Caco-2 (cell line): Measurements from ENCODE around the gene NDC1. TPM values are rescaled to one million over a fixed set of nuclear protein-coding genes. Genes with fewer than 3 reads are reported as not detected.

Experiments used
- BruUV-seq: library from RNA; stranded (reverse); fragments of 400-500 nt; replicated peaks from 2 replicates; lab custom pipeline; 2021; lab: Mats Ljungman, UMichigan
- CTCF ChIA-PET: fragments of 300-600 bp; sonication (Branson Sonifier 250); formaldehyde crosslinking; loops from one replicate; lab custom pipeline; 2022; ENCODE audit warnings: antibody characterized with exemption; lab: Charles Lee
- POLR2A ChIA-PET: fragments of 300-600 bp; sonication (Branson Sonifier 250); formaldehyde crosslinking; loops from one replicate; lab custom pipeline; 2022; ENCODE audit warnings: antibody characterized with exemption; lab: Charles Lee
- DNase-seq, 2 experiments: peaks; one replicate each; pipeline versions ENCODE4 v3.0.0 to v3.0.0-alpha.2; 2020 to 2022
- H3K27me3 ChIP-seq: replicated peaks from 2 replicates; pipeline ENCODE4 v1.6.0; 2011; ENCODE audit warnings: low read length; ENCODE audit not compliant: control insufficient read depth, insufficient read depth
- H3K36me3 ChIP-seq: 2 replicates; pipeline ENCODE4 v1.5.1; 2011; ENCODE audit warnings: low read length; ENCODE audit not compliant: control insufficient read depth, insufficient read depth
- H3K4me1 ChIP-seq: fragments of 250-450 bp; sonication (Bioruptor Pico); 2 replicates; pipeline ENCODE4 v1.5.1; 2020; ENCODE audit warnings: mild to moderate bottlenecking
- H3K4me3 ChIP-seq: 2 replicates; pipeline ENCODE4 v1.5.1; 2011; ENCODE audit warnings: low read depth, mild to moderate bottlenecking, control low read depth, low read length
- H3K9me3 ChIP-seq: fragments of 250-450 bp; sonication (Bioruptor Pico); 2 replicates; pipeline ENCODE4 v1.5.1; 2020; ENCODE audit warnings: mild to moderate bottlenecking, moderate library complexity
- H3K27ac Mint-ChIP-seq: one replicate; pipeline ENCODE4 v1.8.0; 2022; ENCODE audit warnings: mixed read lengths; ENCODE audit not compliant: unreplicated experiment
- H3K27me3 Mint-ChIP-seq: one replicate; pipeline ENCODE4 v1.8.0; 2022; ENCODE audit warnings: mixed read lengths; ENCODE audit not compliant: insufficient read depth, unreplicated experiment
- H3K36me3 Mint-ChIP-seq: one replicate; pipeline ENCODE4 v1.8.0; 2022; ENCODE audit warnings: mild to moderate bottlenecking, mixed read lengths; ENCODE audit not compliant: insufficient read depth, unreplicated experiment
- H3K4me1 Mint-ChIP-seq: one replicate; pipeline ENCODE4 v1.8.0; 2022; ENCODE audit warnings: low read depth, mixed read lengths; ENCODE audit not compliant: unreplicated experiment
- H3K4me3 Mint-ChIP-seq: one replicate; pipeline ENCODE4 v1.8.0; 2022; ENCODE audit warnings: mild to moderate bottlenecking, moderate library complexity, mixed read lengths; ENCODE audit not compliant: unreplicated experiment
- H3K9me3 Mint-ChIP-seq: one replicate; pipeline ENCODE4 v1.8.0; 2022; ENCODE audit warnings: mixed read lengths; ENCODE audit not compliant: unreplicated experiment
- CTCF ChIP-seq, 2 experiments: fragments of 200-600 bp in 1 of 2; IDR thresholded peaks; 1 replicate in 1 of 2; 2 replicates in 1 of 2; pipeline versions ENCODE4 v1.5.1 to v1.8.0; 2011 to 2022; ENCODE audit warnings: antibody characterized with exemption in 1 of 2, control low read depth in 1 of 2, inconsistent platforms in 1 of 2, low read depth in 1 of 2, low read length in 1 of 2, mild to moderate bottlenecking in 1 of 2, moderate library complexity in 1 of 2; ENCODE audit not compliant: insufficient read depth in 1 of 2, severe bottlenecking in 1 of 2, unreplicated experiment in 1 of 2
- intact Hi-C: fragments of 100-400 bp; cut with micrococcal nuclease; formaldehyde crosslinking; loops from one replicate; pipeline ENCODE4 v1.10.0; 2022; ENCODE audit not compliant: unreplicated experiment
- total RNA-seq: library from RNA; stranded (reverse); gene quantifications from 2 replicates; pipeline ENCODE4 v1.2.3, GENCODE V29; 2022

NDC1 gene
- total RNA-seq, 1 experiment from 2014 or later, result 28.8 TPM

- no TSS peak for BruUV-seq
- H3K4me3 Mint-ChIP-seq, result no peak overlapping the region
- Histone ChIP-seq H3K36me3 (no peaks in the 10 kb centered on the region), H3K9me3 (no peaks in the 10 kb centered on the region), H3K4me3 (no peak overlapping the region), H3K27me3 (peaks cover 2% of the 10 kb centered on the region), H3K4me1 (no peaks in the 10 kb centered on the region)
- H3K27ac Mint-ChIP-seq, result no peak overlapping the region
- peaks cover 15% of the 10 kb centered on the region for H3K27me3 Mint-ChIP-seq
- ChIA-PET POLR2A (no interaction called here), CTCF (no interaction called here)
- intact Hi-C loops, result no loop called here
- H3K36me3 Mint-ChIP-seq, result no peaks in the 10 kb centered on the region
- no peaks in the 10 kb centered on the region for H3K9me3 Mint-ChIP-seq
- no peak for TF ChIP-seq CTCF (IDR thresholded peaks at IDR 0.05; ENCODE audit: insufficient read depth in 1 of 2, low read depth in 1 of 2, low read length in 1 of 2, severe bottlenecking in 1 of 2, unreplicated experiment in 1 of 2)
- H3K4me1 Mint-ChIP-seq, result no peaks in the 10 kb centered on the region
- DNase-seq, result no peak
These were observed 104.0 kb downstream of the NDC1 start for GRCh38 chr1:53733975-53734649.

- CTCF ChIA-PET, result no interaction called here
- H3K4me1 ChIP-seq, result no peaks in the 10 kb centered on the region
These were observed 104.6 kb downstream of the NDC1 start for GRCh38 chr1:53733447-53733931.

GRCh38 chr1:53732912-53733317 is 105.2 kb downstream of the NDC1 start:
- peaks cover 15% of the 10 kb centered on the region for H3K27me3 Mint-ChIP-seq
- CTCF ChIA-PET, result no interaction called here
- H3K4me1 ChIP-seq, result no peaks in the 10 kb centered on the region

More at GRCh38 chr1:53733447-53733931, 104.6 kb downstream of the NDC1 start:
- Mint-ChIP-seq H3K36me3 (no peaks in the 10 kb centered on the region), H3K4me1 (no peaks in the 10 kb centered on the region), H3K4me3 (no peak overlapping the region), H3K27me3 (peaks cover 15% of the 10 kb centered on the region), H3K27ac (no peak overlapping the region), H3K9me3 (no peaks in the 10 kb centered on the region)
- Histone ChIP-seq H3K36me3 (no peaks in the 10 kb centered on the region), H3K4me3 (no peak overlapping the region), H3K27me3 (peaks cover 2% of the 10 kb centered on the region), H3K9me3 (no peaks in the 10 kb centered on the region)
- intact Hi-C loops, result no loop called here
- POLR2A ChIA-PET, result no interaction called here
- no peak for DNase-seq
- no peak for TF ChIP-seq CTCF (IDR thresholded peaks at IDR 0.05; ENCODE audit: insufficient read depth in 1 of 2, low read depth in 1 of 2, low read length in 1 of 2, severe bottlenecking in 1 of 2, unreplicated experiment in 1 of 2)
- no TSS peak for BruUV-seq

More at GRCh38 chr1:53732912-53733317, 105.2 kb downstream of the NDC1 start:
- no peaks in the 10 kb centered on the region for H3K27me3 ChIP-seq
- intact Hi-C loops, result no loop called here
- no peak for TF ChIP-seq CTCF (IDR thresholded peaks at IDR 0.05; ENCODE audit: insufficient read depth in 1 of 2, low read depth in 1 of 2, low read length in 1 of 2, severe bottlenecking in 1 of 2, unreplicated experiment in 1 of 2)
- BruUV-seq, result no TSS peak
- POLR2A ChIA-PET, result no interaction called here
- no peak for DNase-seq
- no peaks in the 10 kb centered on the region for H3K36me3 Mint-ChIP-seq
- no peaks in the 10 kb centered on the region for H3K4me1 Mint-ChIP-seq
- no peak overlapping the region for H3K4me3 ChIP-seq
- no peak overlapping the region for H3K27ac Mint-ChIP-seq
- H3K4me3 Mint-ChIP-seq, result no peak overlapping the region
- H3K9me3 Mint-ChIP-seq, result no peaks in the 10 kb centered on the region
- no peaks in the 10 kb centered on the region for H3K9me3 ChIP-seq
- no peaks in the 10 kb centered on the region for H3K36me3 ChIP-seq
